Esophagus muscularis mucosa (tissue), 4 donors: ENCODE results near the gene ZNF487.

ENCODE experiments used
- EP300 ChIP-seq: sonication (generic); formaldehyde crosslinking; IDR thresholded peaks from one replicate; pipeline ENCODE4 v1.6.1; 2017; ENCODE audit warnings: antibody characterized with exemption
- POLR2A ChIP-seq: fragments of 450-650 bp; IDR thresholded peaks from one replicate; pipeline ENCODE4 v1.6.1; 2017; ENCODE audit warnings: antibody characterized with exemption, moderate library complexity, mild to moderate bottlenecking, low read depth
- TF ChIP-seq, protein P1 (sequence below), 3 experiments: fragments of 200-600 bp in 2 of 3; fragments of 450-650 bp in 1 of 3; sonication (generic) in 2 of 3; IDR thresholded peaks; one replicate each; pipeline ENCODE4 v1.5.1; 2017 to 2019; ENCODE audit warnings: antibody characterized with exemption in 3 of 3, mild to moderate bottlenecking in 2 of 3, moderate library complexity in 1 of 3

DNA sequence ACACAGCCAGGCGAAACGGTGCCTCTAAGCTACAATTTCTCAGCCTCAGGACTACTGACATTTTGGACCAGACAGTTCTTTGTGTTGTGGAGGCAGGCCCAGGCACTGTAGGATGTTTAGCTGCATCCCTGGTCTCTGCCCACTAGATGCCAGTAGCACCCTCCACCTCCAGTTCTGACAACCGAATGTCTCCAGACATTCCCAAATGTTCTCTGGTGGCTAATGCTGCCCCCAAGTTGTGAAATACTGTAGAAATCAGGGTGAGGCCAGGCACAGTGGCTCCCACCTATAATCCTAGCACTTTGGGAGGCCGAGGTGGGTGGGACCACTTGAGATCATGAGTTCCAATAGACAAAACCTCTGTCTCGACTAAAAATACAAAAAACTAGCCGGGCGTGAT is 46.2 kb upstream of the ZNF487 start:
- TF ChIP-seq, protein P1, sequence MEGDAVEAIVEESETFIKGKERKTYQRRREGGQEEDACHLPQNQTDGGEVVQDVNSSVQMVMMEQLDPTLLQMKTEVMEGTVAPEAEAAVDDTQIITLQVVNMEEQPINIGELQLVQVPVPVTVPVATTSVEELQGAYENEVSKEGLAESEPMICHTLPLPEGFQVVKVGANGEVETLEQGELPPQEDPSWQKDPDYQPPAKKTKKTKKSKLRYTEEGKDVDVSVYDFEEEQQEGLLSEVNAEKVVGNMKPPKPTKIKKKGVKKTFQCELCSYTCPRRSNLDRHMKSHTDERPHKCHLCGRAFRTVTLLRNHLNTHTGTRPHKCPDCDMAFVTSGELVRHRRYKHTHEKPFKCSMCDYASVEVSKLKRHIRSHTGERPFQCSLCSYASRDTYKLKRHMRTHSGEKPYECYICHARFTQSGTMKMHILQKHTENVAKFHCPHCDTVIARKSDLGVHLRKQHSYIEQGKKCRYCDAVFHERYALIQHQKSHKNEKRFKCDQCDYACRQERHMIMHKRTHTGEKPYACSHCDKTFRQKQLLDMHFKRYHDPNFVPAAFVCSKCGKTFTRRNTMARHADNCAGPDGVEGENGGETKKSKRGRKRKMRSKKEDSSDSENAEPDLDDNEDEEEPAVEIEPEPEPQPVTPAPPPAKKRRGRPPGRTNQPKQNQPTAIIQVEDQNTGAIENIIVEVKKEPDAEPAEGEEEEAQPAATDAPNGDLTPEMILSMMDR (IDR thresholded peaks at IDR 0.05) = peak; percentile 35 to 57 (median 38)
- TF ChIP-seq POLR2A (no peak), EP300 (no peak)
